ENCODE data around the gene PDZD2. TPM values are rescaled to one million over a fixed set of nuclear protein-coding genes. Genes with fewer than 3 reads are reported as not detected.
"Not testable (repeated sequence)": the region's sequence is repeated elsewhere in the genome, so short reads cannot be mapped to it uniquely, and the experiment has no call there.

The PDZD2 gene
- total and polyA plus RNA-seq, 2 experiments from 2014 or later, result 0.21 TPM; not detected in 1

- TF ChIP-seq EZH2 (IDR thresholded peaks at IDR 0.05; ENCODE audit: insufficient read depth, poor library complexity, severe bottlenecking), result no peak
- no peak for TF ChIP-seq EZH2phosphoT487 (IDR thresholded peaks at IDR 0.05; ENCODE audit: insufficient read depth, low read depth)
- H3K4me2 ChIP-seq (ENCODE audit: unreplicated experiment), result no peak overlapping the region
- 32 to 38% methylated on average over 5 of the region's 5 CpGs for WGBS, 2 experiments (ENCODE audit: low coverage in 1 of 2, low lambda C conversion rate in 2 of 2, missing lambda C conversion rate in 2 of 2)
- H3K9ac ChIP-seq, result no peak overlapping the region
- H3K27me3 ChIP-seq (replicated peaks; ENCODE audit: insufficient read depth), result peaks cover 10% of the 10 kb centered on the region; the same call in 1 of the 2 replicates
- H4K20me1 ChIP-seq (ENCODE audit: insufficient read depth), result no peaks in the 10 kb centered on the region
- H3K36me3 ChIP-seq (ENCODE audit: low read depth), result no peaks in the 10 kb centered on the region
- H3K9me2 ChIP-seq (ENCODE audit: insufficient read depth), result no peaks in the 10 kb centered on the region
- no peaks in the 10 kb centered on the region for H3F3A ChIP-seq (ENCODE audit: insufficient read depth)
- no peaks in the 10 kb centered on the region for H3K79me2 ChIP-seq (ENCODE audit: insufficient read depth)
- no peak for DNase-seq
- H3K4me1 ChIP-seq (ENCODE audit: insufficient read depth), result no peaks in the 10 kb centered on the region
- in situ Hi-C loops (cut with MboI), result no loop called here
- no peak overlapping the region for H3K27ac ChIP-seq
- H2AFZ ChIP-seq, result no peak overlapping the region
- no peak overlapping the region for H3K4me3 ChIP-seq
- no peaks in the 10 kb centered on the region for H3K9me3 ChIP-seq (ENCODE audit: low read depth)
These were observed 122.9 kb downstream of the PDZD2 start for GRCh38 chr5:31761877-31762276.

- no peaks in the 10 kb centered on the region for H3K9me2 ChIP-seq (ENCODE audit: insufficient read depth)
- no peak for TF ChIP-seq EZH2 (IDR thresholded peaks at IDR 0.05; ENCODE audit: insufficient read depth, poor library complexity, severe bottlenecking)
- no peak for TF ChIP-seq EZH2phosphoT487 (IDR thresholded peaks at IDR 0.05; ENCODE audit: insufficient read depth, low read depth)
- no peaks in the 10 kb centered on the region for H3K9me3 ChIP-seq (ENCODE audit: low read depth)
- no peak for DNase-seq
- no peak overlapping the region for H3K9ac ChIP-seq
- H3K4me2 ChIP-seq (ENCODE audit: unreplicated experiment), result no peak overlapping the region
- no peaks in the 10 kb centered on the region for H3K79me2 ChIP-seq (ENCODE audit: insufficient read depth)
- H4K20me1 ChIP-seq (ENCODE audit: insufficient read depth), result no peaks in the 10 kb centered on the region
- 51 to 55% methylated on average over 6 of the region's 6 CpGs for WGBS, 2 experiments (ENCODE audit: low coverage in 1 of 2, low lambda C conversion rate in 2 of 2, missing lambda C conversion rate in 2 of 2)
- H3K4me1 ChIP-seq (ENCODE audit: insufficient read depth), result no peaks in the 10 kb centered on the region
- H2AFZ ChIP-seq, result no peak overlapping the region
- no peaks in the 10 kb centered on the region for H3K36me3 ChIP-seq (ENCODE audit: low read depth)
- no peak overlapping the region for H3K27ac ChIP-seq
- no peak overlapping the region for H3K4me3 ChIP-seq
- no peaks in the 10 kb centered on the region for H3F3A ChIP-seq (ENCODE audit: insufficient read depth)
- in situ Hi-C loops (cut with MboI), result no loop called here
- peaks cover 4% of the 10 kb centered on the region; the same call in 1 of the 2 replicates for H3K27me3 ChIP-seq (replicated peaks; ENCODE audit: insufficient read depth)
These were observed 124.5 kb downstream of the PDZD2 start for GRCh38 chr5:31763424-31763823.

- DNase-seq; H3K4me1 ChIP-seq (ENCODE audit: insufficient read depth); H3K9me3 ChIP-seq (ENCODE audit: low read depth); H3K9ac ChIP-seq; H4K20me1 ChIP-seq (ENCODE audit: insufficient read depth); H3K36me3 ChIP-seq (ENCODE audit: low read depth); H2AFZ ChIP-seq; H3K79me2 ChIP-seq (ENCODE audit: insufficient read depth); H3F3A ChIP-seq (ENCODE audit: insufficient read depth); in situ Hi-C loops (cut with MboI); H3K4me2 ChIP-seq (ENCODE audit: unreplicated experiment); H3K27ac ChIP-seq; H3K9me2 ChIP-seq (ENCODE audit: insufficient read depth); H3K4me3 ChIP-seq: not testable (repeated sequence)
- peaks cover 16% of the 10 kb centered on the region for H3K27me3 ChIP-seq (replicated peaks; ENCODE audit: insufficient read depth)
- WGBS, 2 experiments (ENCODE audit: low coverage in 1 of 2, low lambda C conversion rate in 2 of 2, missing lambda C conversion rate in 2 of 2), result 56 to 59% methylated on average over 14 of the region's 14 CpGs
These were observed 125.8 kb downstream of the PDZD2 start for GRCh38 chr5:31764687-31765086.

- TF ChIP-seq EZH2 (IDR thresholded peaks at IDR 0.05; ENCODE audit: insufficient read depth, poor library complexity, severe bottlenecking), result no peak
- no peak for TF ChIP-seq EZH2phosphoT487 (IDR thresholded peaks at IDR 0.05; ENCODE audit: insufficient read depth, low read depth)
- no peaks in the 10 kb centered on the region for H3K79me2 ChIP-seq (ENCODE audit: insufficient read depth)
- H4K20me1 ChIP-seq (ENCODE audit: insufficient read depth), result no peaks in the 10 kb centered on the region
- no peaks in the 10 kb centered on the region for H3K36me3 ChIP-seq (ENCODE audit: low read depth)
- WGBS, 2 experiments (ENCODE audit: low coverage in 1 of 2, low lambda C conversion rate in 2 of 2, missing lambda C conversion rate in 2 of 2), result 46 to 50% methylated on average over 4 of the region's 4 CpGs
- DNase-seq, result no peak
- no peaks in the 10 kb centered on the region for H3K4me1 ChIP-seq (ENCODE audit: insufficient read depth)
- H3K4me3 ChIP-seq, result no peak overlapping the region
- in situ Hi-C loops (cut with MboI), result no loop called here
- no peak overlapping the region for H3K4me2 ChIP-seq (ENCODE audit: unreplicated experiment)
- H3K9me2 ChIP-seq (ENCODE audit: insufficient read depth), result no peaks in the 10 kb centered on the region
- H3F3A ChIP-seq (ENCODE audit: insufficient read depth), result no peaks in the 10 kb centered on the region
- H3K9ac ChIP-seq, result no peak overlapping the region
- no peak overlapping the region for H3K27ac ChIP-seq
- peaks cover 30% of the 10 kb centered on the region for H3K27me3 ChIP-seq (replicated peaks; ENCODE audit: insufficient read depth)
- no peaks in the 10 kb centered on the region for H3K9me3 ChIP-seq (ENCODE audit: low read depth)
- no peak overlapping the region for H2AFZ ChIP-seq
These were observed 128.6 kb downstream of the PDZD2 start for GRCh38 chr5:31767335-31768031.

- Histone ChIP-seq H3F3A (ENCODE audit: insufficient read depth) (no peaks in the 10 kb centered on the region), H3K4me3 (no peak overlapping the region), H3K27me3 (replicated peaks; ENCODE audit: insufficient read depth) (peaks cover 36% of the 10 kb centered on the region), H3K27ac (no peak overlapping the region), H4K20me1 (ENCODE audit: insufficient read depth) (no peaks in the 10 kb centered on the region), H3K4me2 (ENCODE audit: unreplicated experiment) (no peak overlapping the region), H3K9me3 (ENCODE audit: low read depth) (no peaks in the 10 kb centered on the region), H3K79me2 (ENCODE audit: insufficient read depth) (no peaks in the 10 kb centered on the region), H3K9ac (no peak overlapping the region), H2AFZ (no peak overlapping the region), H3K36me3 (ENCODE audit: low read depth) (no peaks in the 10 kb centered on the region), H3K9me2 (ENCODE audit: insufficient read depth) (no peaks in the 10 kb centered on the region), H3K4me1 (ENCODE audit: insufficient read depth) (no peaks in the 10 kb centered on the region)
- 7 to 8% methylated on average over 6 of the region's 6 CpGs for WGBS, 2 experiments (ENCODE audit: low coverage in 1 of 2, low lambda C conversion rate in 2 of 2, missing lambda C conversion rate in 2 of 2)
- no peak for DNase-seq
- in situ Hi-C loops (cut with MboI), result no loop called here
- no peak for TF ChIP-seq EZH2phosphoT487 (IDR thresholded peaks at IDR 0.05; ENCODE audit: insufficient read depth, low read depth)
- no peak for TF ChIP-seq EZH2 (IDR thresholded peaks at IDR 0.05; ENCODE audit: insufficient read depth, poor library complexity, severe bottlenecking)
These were observed 129.1 kb downstream of the PDZD2 start for GRCh38 chr5:31768046-31768445.
